ENCODE data around the gene TNRC6C.

The TNRC6C gene

DNA sequence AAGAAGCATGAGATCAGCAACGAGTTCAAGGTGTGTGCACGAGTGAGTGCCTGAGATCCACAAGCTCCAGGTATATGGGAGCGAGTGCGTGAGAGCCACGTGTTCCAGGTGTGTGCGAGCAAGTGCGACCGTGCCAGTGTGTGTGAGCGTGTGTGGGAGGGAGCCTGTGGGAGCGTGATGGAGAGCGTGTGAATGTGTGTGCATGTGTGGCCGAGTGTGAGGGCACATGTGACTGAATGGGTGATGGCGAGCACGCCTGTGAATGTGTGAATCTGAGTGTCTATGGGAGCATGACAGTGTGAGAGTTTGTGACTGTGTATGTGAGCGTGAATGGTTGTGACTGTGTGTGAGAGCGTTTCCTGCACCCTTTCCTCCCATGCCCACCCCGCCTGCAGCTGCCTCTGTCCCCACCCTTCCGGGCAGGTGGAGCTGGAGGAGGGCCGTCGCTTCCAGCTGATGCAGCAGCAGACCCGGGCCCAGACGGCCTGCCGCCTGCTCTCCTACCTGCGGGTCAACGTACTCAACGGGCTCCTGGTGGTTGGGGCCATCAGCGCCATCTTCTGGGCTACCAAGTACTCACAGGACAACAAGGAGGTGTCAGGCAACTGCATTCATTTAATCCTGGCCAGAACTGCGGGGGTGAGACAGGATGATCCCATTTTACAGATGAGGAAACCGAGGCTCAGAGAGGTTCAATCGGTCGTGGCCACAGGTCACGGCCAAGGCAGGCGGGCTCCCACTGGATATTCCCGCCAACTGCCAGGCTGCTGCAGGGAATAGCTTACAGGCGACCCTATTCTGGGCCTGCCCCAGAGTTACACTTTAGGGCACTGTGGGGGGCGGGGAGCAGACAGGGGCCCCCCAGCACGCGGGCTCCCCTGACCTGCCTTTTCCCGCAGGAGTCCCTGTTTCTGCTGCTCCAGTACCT, 175.7 kb downstream of the TNRC6C start:
- DNase-seq: peak; percentile 45
- peaks cover 12% of the 10 kb centered on the region for H3K79me2 ChIP-seq (ENCODE audit: insufficient read depth, low read length)
- no peak overlapping the region for H2AFZ ChIP-seq (ENCODE audit: low read depth, low read length)
- peaks cover 47% of the 10 kb centered on the region for H4K20me1 ChIP-seq (ENCODE audit: insufficient read depth, low read length)
- no peak for ATAC-seq (ENCODE audit: insufficient read depth, low read depth)
- H3K4me3 ChIP-seq (ENCODE audit: low read depth in 1 of 2, low read length in 2 of 2): no peak overlapping the region
- no peak overlapping the region for H3K9ac ChIP-seq (ENCODE audit: low read depth, low read length)
- peaks cover 49% of the 10 kb centered on the region for H3K4me1 ChIP-seq (ENCODE audit: insufficient read depth, low read length)
- peak overlapping the region; percentile 94 for H3K4me2 ChIP-seq (ENCODE audit: insufficient read depth, low read length)
- no peaks in the 10 kb centered on the region for H3K27me3 ChIP-seq (ENCODE audit: insufficient read depth, low read length, poor library complexity)
- H3K9me3 ChIP-seq (ENCODE audit: insufficient read depth, low read length, severe bottlenecking): no peaks in the 10 kb centered on the region
- TF ChIP-seq, protein P1, sequence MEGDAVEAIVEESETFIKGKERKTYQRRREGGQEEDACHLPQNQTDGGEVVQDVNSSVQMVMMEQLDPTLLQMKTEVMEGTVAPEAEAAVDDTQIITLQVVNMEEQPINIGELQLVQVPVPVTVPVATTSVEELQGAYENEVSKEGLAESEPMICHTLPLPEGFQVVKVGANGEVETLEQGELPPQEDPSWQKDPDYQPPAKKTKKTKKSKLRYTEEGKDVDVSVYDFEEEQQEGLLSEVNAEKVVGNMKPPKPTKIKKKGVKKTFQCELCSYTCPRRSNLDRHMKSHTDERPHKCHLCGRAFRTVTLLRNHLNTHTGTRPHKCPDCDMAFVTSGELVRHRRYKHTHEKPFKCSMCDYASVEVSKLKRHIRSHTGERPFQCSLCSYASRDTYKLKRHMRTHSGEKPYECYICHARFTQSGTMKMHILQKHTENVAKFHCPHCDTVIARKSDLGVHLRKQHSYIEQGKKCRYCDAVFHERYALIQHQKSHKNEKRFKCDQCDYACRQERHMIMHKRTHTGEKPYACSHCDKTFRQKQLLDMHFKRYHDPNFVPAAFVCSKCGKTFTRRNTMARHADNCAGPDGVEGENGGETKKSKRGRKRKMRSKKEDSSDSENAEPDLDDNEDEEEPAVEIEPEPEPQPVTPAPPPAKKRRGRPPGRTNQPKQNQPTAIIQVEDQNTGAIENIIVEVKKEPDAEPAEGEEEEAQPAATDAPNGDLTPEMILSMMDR (IDR thresholded peaks at IDR 0.05; ENCODE audit: borderline replicate concordance, extremely low read depth, low read length, poor library complexity, severe bottlenecking): peak; percentile 69
- TF ChIP-seq EZH2 (IDR thresholded peaks at IDR 0.05; ENCODE audit: borderline replicate concordance, low read depth, low read length, severe bottlenecking): no peak
- no peak overlapping the region; the same call in 1 of the 2 replicates for H3K27ac ChIP-seq (ENCODE audit: low read length)
- H3K36me3 ChIP-seq (ENCODE audit: insufficient read depth, low read length): peaks cover 42% of the 10 kb centered on the region

- DNase-seq: no peak
- no peak overlapping the region for H3K9ac ChIP-seq (ENCODE audit: low read depth, low read length)
These were observed 176.4 kb downstream of the TNRC6C start for GRCh38 chr17:78134899-78135385.

DNA sequence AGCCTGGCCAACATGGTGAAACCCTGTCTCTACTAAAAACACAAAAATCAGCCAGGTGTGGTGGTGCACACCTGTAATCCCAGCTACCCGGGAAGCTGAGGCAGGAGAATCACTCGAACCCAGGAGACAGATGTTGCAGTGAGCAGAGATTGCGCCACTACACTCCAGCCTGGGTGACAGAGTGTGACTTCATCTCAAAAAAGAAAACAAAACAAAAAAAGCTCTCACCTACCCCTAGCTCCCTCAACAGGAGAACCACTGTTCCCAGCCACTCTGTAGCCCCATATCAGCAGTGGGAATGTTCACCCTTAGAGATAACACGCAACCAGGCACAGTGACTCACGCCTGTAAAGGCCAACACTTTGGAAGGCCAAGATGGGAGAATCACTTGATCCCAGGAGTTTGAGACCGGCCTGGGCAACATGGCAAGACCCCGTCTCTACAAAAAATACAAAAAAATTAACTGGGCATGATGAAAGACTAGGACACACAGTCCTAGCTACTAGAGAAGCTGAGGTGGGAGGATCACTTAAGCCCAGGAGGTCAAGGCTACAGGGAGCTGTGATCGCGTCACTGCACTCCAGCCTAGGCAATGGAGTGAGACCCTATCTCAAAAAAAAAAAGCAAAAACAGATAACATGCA, 177.5 kb downstream of the TNRC6C start:
- peaks cover 9% of the 10 kb centered on the region for H3K79me2 ChIP-seq (ENCODE audit: insufficient read depth, low read length)
- no peaks in the 10 kb centered on the region for H3K9me3 ChIP-seq (ENCODE audit: insufficient read depth, low read length, severe bottlenecking)
- H3K27me3 ChIP-seq (ENCODE audit: insufficient read depth, low read length, poor library complexity): no peaks in the 10 kb centered on the region
- peaks cover 47% of the 10 kb centered on the region for H4K20me1 ChIP-seq (ENCODE audit: insufficient read depth, low read length)
- H2AFZ ChIP-seq (ENCODE audit: low read depth, low read length): no peak overlapping the region
- TF ChIP-seq, protein P1 (IDR thresholded peaks at IDR 0.05; ENCODE audit: borderline replicate concordance, extremely low read depth, low read length, poor library complexity, severe bottlenecking): no peak
- no peak for TF ChIP-seq EZH2 (IDR thresholded peaks at IDR 0.05; ENCODE audit: borderline replicate concordance, low read depth, low read length, severe bottlenecking)
- no peak for DNase-seq
- ATAC-seq (ENCODE audit: insufficient read depth, low read depth): no peak
- no peak overlapping the region for H3K27ac ChIP-seq (ENCODE audit: low read length)
- H3K36me3 ChIP-seq (ENCODE audit: insufficient read depth, low read length): peaks cover 42% of the 10 kb centered on the region
- peaks cover 32% of the 10 kb centered on the region for H3K4me1 ChIP-seq (ENCODE audit: insufficient read depth, low read length)
- H3K4me2 ChIP-seq (ENCODE audit: insufficient read depth, low read length): no peak overlapping the region
- no peak overlapping the region for H3K9ac ChIP-seq (ENCODE audit: low read depth, low read length)
- no peak overlapping the region for H3K4me3 ChIP-seq (ENCODE audit: low read depth in 1 of 2, low read length in 2 of 2)

More at GRCh38 chr17:78134899-78135385, 176.4 kb downstream of the TNRC6C start:
- Histone ChIP-seq H4K20me1 (ENCODE audit: insufficient read depth, low read length) (peaks cover 47% of the 10 kb centered on the region), H3K27ac (ENCODE audit: low read length) (no peak overlapping the region), H3K4me1 (ENCODE audit: insufficient read depth, low read length) (peaks cover 42% of the 10 kb centered on the region), H3K27me3 (ENCODE audit: insufficient read depth, low read length, poor library complexity) (no peaks in the 10 kb centered on the region), H3K36me3 (ENCODE audit: insufficient read depth, low read length) (peaks cover 42% of the 10 kb centered on the region), H3K79me2 (ENCODE audit: insufficient read depth, low read length) (peaks cover 12% of the 10 kb centered on the region), H3K9me3 (ENCODE audit: insufficient read depth, low read length, severe bottlenecking) (no peaks in the 10 kb centered on the region), H3K4me3 (ENCODE audit: low read depth in 1 of 2, low read length in 2 of 2) (no peak overlapping the region), H2AFZ (ENCODE audit: low read depth, low read length) (no peak overlapping the region), H3K4me2 (ENCODE audit: insufficient read depth, low read length) (no peak overlapping the region)
- ATAC-seq (ENCODE audit: insufficient read depth, low read depth): no peak
- TF ChIP-seq EZH2 (IDR thresholded peaks at IDR 0.05; ENCODE audit: borderline replicate concordance, low read depth, low read length, severe bottlenecking): no peak
- TF ChIP-seq, protein P1 (IDR thresholded peaks at IDR 0.05; ENCODE audit: borderline replicate concordance, extremely low read depth, low read length, poor library complexity, severe bottlenecking): no peak
